Measurements from ENCODE around the gene SCARB2.

Gene SCARB2

DNA sequence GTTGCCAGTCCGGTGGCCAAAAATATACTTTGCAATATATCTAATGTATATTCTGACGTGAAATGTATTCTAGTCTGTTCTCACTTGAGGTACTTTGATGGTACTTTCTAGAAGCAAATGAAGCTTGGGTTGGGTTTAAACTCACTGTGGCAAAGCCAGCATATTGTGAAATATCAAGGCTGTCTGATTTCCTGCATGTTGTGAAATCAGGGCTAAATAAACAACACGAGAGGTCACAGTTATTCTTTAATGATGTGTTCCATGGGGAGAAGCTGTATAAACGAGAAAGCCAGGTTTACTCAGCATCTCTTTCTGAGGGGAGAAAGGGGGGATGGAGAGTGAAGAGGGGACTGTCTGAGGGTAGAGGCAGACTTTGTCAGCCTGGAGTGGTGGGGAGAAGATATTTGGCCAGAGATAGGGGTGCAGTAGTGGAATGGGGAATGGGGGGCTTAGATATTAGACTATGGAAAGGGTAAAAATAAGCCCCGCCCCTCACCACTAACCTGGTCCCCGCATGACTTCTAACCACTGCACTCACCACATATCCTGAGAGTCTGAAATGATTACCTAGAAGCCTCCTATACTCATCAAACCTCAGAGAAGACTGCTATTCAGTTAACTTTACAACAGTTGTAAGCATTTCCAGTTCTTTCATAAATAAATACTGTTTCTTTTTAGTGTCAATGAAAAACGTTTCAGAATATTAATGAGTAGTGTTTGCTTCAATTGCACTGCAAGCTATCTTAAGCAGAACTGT, 5.9 kb upstream of the SCARB2 start:
- ATAC-seq (ENCODE audit: insufficient read depth, low read depth) (no peak), DNase-seq (no peak)
- Histone ChIP-seq H3K4me2 (ENCODE audit: insufficient read depth, low read length) (no peak overlapping the region), H4K20me1 (ENCODE audit: insufficient read depth, low read length) (no peaks in the 10 kb centered on the region), H3K79me2 (ENCODE audit: insufficient read depth, low read length) (peaks cover under 1% of the 10 kb centered on the region; the same call in 1 of the 2 replicates), H3K9ac (ENCODE audit: low read depth, low read length) (no peak overlapping the region), H3K9me3 (ENCODE audit: insufficient read depth, low read length, severe bottlenecking) (no peaks in the 10 kb centered on the region), H3K4me1 (ENCODE audit: insufficient read depth, low read length) (peaks cover 8% of the 10 kb centered on the region), H3K4me3 (ENCODE audit: low read depth in 1 of 2, low read length in 2 of 2) (no peak overlapping the region), H3K27me3 (ENCODE audit: insufficient read depth, low read length, poor library complexity) (no peaks in the 10 kb centered on the region), H3K27ac (ENCODE audit: low read length) (no peak overlapping the region), H2AFZ (ENCODE audit: low read depth, low read length) (no peak overlapping the region), H3K36me3 (ENCODE audit: insufficient read depth, low read length) (no peaks in the 10 kb centered on the region)
- TF ChIP-seq EZH2 (IDR thresholded peaks at IDR 0.05; ENCODE audit: borderline replicate concordance, low read depth, low read length, severe bottlenecking) = no peak

DNA sequence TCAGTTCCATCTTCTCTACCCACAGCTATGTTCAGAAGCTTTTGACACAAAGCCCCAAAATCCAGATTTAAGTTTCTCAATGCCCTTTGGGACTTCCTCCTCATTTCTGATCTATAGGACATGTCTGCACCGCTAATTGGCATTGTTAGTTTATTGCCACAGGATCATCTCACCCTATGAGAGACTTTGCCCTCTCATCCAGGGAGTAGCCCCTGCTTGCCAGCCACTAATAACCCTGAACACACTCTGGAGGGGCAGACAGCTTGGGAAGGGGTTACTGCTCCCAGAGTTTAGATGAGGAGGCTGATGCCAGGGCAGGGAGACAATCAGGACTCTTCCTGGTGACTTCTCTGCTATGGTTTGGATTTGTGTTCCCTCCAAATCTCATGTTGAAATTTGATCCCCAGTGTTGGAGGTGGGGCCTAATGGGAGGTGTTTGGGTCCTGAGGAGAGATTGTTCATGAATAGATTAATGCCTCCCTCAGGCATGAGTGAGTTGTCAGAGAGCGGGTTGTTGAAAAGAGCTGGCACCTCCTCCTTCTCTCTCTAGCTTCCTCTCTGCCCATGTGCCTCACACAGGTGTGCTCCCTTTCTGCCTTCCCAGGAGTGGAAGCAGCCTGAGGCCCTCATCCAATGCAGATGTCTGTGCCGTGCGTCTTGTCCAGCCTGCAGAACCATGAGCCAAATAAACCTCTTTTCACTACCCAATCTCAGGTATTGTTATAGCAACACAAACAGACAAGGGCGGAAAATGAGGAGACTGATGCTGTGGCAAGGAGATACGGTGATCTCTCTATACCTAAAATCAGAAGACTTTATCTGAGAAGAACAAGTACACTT, 3.6 kb upstream of the SCARB2 start:
- Histone ChIP-seq H4K20me1 (ENCODE audit: insufficient read depth, low read length) (no peaks in the 10 kb centered on the region), H3K27me3 (ENCODE audit: insufficient read depth, low read length, poor library complexity) (no peaks in the 10 kb centered on the region), H3K4me1 (ENCODE audit: insufficient read depth, low read length) (peaks cover 25% of the 10 kb centered on the region), H3K36me3 (ENCODE audit: insufficient read depth, low read length) (no peaks in the 10 kb centered on the region; the same call in 1 of the 2 replicates), H3K9ac (ENCODE audit: low read depth, low read length) (no peak overlapping the region), H3K4me3 (ENCODE audit: low read depth in 1 of 2, low read length in 2 of 2) (no peak overlapping the region), H3K27ac (ENCODE audit: low read length) (no peak overlapping the region), H3K9me3 (ENCODE audit: insufficient read depth, low read length, severe bottlenecking) (no peaks in the 10 kb centered on the region), H2AFZ (ENCODE audit: low read depth, low read length) (no peak overlapping the region), H3K4me2 (ENCODE audit: insufficient read depth, low read length) (no peak overlapping the region), H3K79me2 (ENCODE audit: insufficient read depth, low read length) (peaks cover 21% of the 10 kb centered on the region)
- no peak for TF ChIP-seq EZH2 (IDR thresholded peaks at IDR 0.05; ENCODE audit: borderline replicate concordance, low read depth, low read length, severe bottlenecking)
- TF ChIP-seq, protein P1, sequence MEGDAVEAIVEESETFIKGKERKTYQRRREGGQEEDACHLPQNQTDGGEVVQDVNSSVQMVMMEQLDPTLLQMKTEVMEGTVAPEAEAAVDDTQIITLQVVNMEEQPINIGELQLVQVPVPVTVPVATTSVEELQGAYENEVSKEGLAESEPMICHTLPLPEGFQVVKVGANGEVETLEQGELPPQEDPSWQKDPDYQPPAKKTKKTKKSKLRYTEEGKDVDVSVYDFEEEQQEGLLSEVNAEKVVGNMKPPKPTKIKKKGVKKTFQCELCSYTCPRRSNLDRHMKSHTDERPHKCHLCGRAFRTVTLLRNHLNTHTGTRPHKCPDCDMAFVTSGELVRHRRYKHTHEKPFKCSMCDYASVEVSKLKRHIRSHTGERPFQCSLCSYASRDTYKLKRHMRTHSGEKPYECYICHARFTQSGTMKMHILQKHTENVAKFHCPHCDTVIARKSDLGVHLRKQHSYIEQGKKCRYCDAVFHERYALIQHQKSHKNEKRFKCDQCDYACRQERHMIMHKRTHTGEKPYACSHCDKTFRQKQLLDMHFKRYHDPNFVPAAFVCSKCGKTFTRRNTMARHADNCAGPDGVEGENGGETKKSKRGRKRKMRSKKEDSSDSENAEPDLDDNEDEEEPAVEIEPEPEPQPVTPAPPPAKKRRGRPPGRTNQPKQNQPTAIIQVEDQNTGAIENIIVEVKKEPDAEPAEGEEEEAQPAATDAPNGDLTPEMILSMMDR (IDR thresholded peaks at IDR 0.05; ENCODE audit: borderline replicate concordance, extremely low read depth, low read length, poor library complexity, severe bottlenecking) = no peak
- DNase-seq (no peak), ATAC-seq (ENCODE audit: insufficient read depth, low read depth) (no peak)

DNA sequence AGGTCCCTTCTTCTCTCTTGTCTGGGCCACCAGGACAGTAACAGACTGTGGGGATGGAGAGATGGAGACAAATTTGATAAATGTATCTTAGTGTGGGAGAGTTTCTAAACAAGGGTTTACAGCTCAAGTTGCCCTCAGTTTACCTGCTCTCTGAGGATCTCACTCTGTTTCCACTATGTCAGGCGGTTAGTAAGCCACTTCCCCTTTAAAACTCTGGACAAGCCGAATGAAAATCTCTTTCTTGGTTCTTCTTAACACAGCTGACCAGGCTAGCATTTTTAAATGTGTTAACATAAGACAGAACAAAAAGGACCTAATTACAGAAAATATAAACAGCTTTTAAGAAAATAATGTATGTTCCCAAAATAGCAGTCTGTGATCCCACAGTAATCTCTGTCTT, 2.9 kb upstream of the SCARB2 start:
- ATAC-seq (ENCODE audit: insufficient read depth, low read depth) (no peak), DNase-seq (no peak)
- Histone ChIP-seq H3K4me1 (ENCODE audit: insufficient read depth, low read length) (peaks cover 31% of the 10 kb centered on the region), H3K27me3 (ENCODE audit: insufficient read depth, low read length, poor library complexity) (no peaks in the 10 kb centered on the region), H3K27ac (ENCODE audit: low read length) (no peak overlapping the region), H4K20me1 (ENCODE audit: insufficient read depth, low read length) (no peaks in the 10 kb centered on the region), H2AFZ (ENCODE audit: low read depth, low read length) (no peak overlapping the region), H3K36me3 (ENCODE audit: insufficient read depth, low read length) (no peaks in the 10 kb centered on the region; the same call in 1 of the 2 replicates), H3K79me2 (ENCODE audit: insufficient read depth, low read length) (peaks cover 27% of the 10 kb centered on the region), H3K4me2 (ENCODE audit: insufficient read depth, low read length) (no peak overlapping the region), H3K4me3 (ENCODE audit: low read depth in 1 of 2, low read length in 2 of 2) (no peak overlapping the region), H3K9me3 (ENCODE audit: insufficient read depth, low read length, severe bottlenecking) (no peaks in the 10 kb centered on the region), H3K9ac (ENCODE audit: low read depth, low read length) (no peak overlapping the region)
- TF ChIP-seq, protein P1 (IDR thresholded peaks at IDR 0.05; ENCODE audit: borderline replicate concordance, extremely low read depth, low read length, poor library complexity, severe bottlenecking) = no peak
- TF ChIP-seq EZH2 (IDR thresholded peaks at IDR 0.05; ENCODE audit: borderline replicate concordance, low read depth, low read length, severe bottlenecking) = no peak
